CD14-positive monocyte (primary cell): Measurements from ENCODE around the gene RALA. TPM values are rescaled to one million over a fixed set of nuclear protein-coding genes. Genes with fewer than 3 reads are reported as not detected.
A peak's percentile ranks its signal among the peaks of the same experiment; 100 is the strongest.

Source experiments
- DNase-seq, 3 donors: peaks; one replicate each; pipeline ENCODE4 v3.0.0-alpha.2; 2011 to 2022
- H2AFZ ChIP-seq: 2 replicates; pipeline ENCODE4 v1.6.0; 2012; ENCODE audit warnings: mild to moderate bottlenecking, low read depth, low read length, inconsistent platforms; ENCODE audit not compliant: insufficient read depth, poor library complexity, severe bottlenecking
- H3K27ac ChIP-seq, 2 donors: 1 replicate in 1 of 2; 2 replicates in 1 of 2; pipeline ENCODE4 v1.5.1; 2012 to 2013; ENCODE audit warnings: low read length in 2 of 2, control low read depth in 1 of 2, inconsistent platforms in 1 of 2, low read depth in 1 of 2, mild to moderate bottlenecking in 1 of 2
- H3K27me3 ChIP-seq, 2 donors: one replicate each; pipeline versions ENCODE4 v1.6.0 to v1.6.1; 2011 to 2013; ENCODE audit warnings: low read length in 2 of 2; ENCODE audit not compliant: control insufficient read depth in 2 of 2, insufficient read depth in 2 of 2
- H3K36me3 ChIP-seq, 2 donors: replicated peaks in 1 of 2; 1 replicate in 1 of 2; 2 replicates in 1 of 2; pipeline versions ENCODE4 v1.5.1 to v1.6.1; 2012 to 2013; ENCODE audit warnings: low read length in 2 of 2, control low read depth in 1 of 2, inconsistent platforms in 1 of 2, mild to moderate bottlenecking in 1 of 2; ENCODE audit not compliant: insufficient read depth in 2 of 2, control insufficient read depth in 1 of 2
- H3K4me1 ChIP-seq, 2 donors: 1 replicate in 1 of 2; 2 replicates in 1 of 2; pipeline versions ENCODE4 v1.5.1 to v1.6.1; 2012 to 2013; ENCODE audit warnings: low read length in 2 of 2, control low read depth in 1 of 2, inconsistent platforms in 1 of 2, mild to moderate bottlenecking in 1 of 2, moderate library complexity in 1 of 2; ENCODE audit not compliant: insufficient read depth in 2 of 2, control insufficient read depth in 1 of 2
- H3K4me2 ChIP-seq: replicated peaks from 2 replicates; pipeline ENCODE3; 2012; ENCODE audit warnings: low read length, moderate library complexity, mild to moderate bottlenecking; ENCODE audit not compliant: poor library complexity, severe bottlenecking; ENCODE audit errors: extremely low read depth
- H3K4me3 ChIP-seq, 3 experiments: fragments of 200-600 bp in 1 of 3; sonication (generic) in 1 of 3; replicated peaks in 1 of 3; 1 replicate in 2 of 3; 2 replicates in 1 of 3; pipeline ENCODE4 v1.5.1; 2011 to 2013; ENCODE audit warnings: low read length in 3 of 3, mild to moderate bottlenecking in 3 of 3, control low read depth in 2 of 3, low read depth in 2 of 3, inconsistent platforms in 1 of 3, moderate library complexity in 1 of 3
- H3K79me2 ChIP-seq: 2 replicates; pipeline ENCODE4 v1.6.0; 2012; ENCODE audit warnings: mild to moderate bottlenecking, control low read depth, inconsistent platforms, low read length, moderate library complexity; ENCODE audit not compliant: insufficient read depth
- H3K9ac ChIP-seq: 2 replicates; pipeline ENCODE4 v1.6.0; 2017; ENCODE audit warnings: low read length, mild to moderate bottlenecking; ENCODE audit not compliant: insufficient read depth, poor library complexity, severe bottlenecking
- H3K9me3 ChIP-seq, 2 donors: replicated peaks in 1 of 2; 1 replicate in 1 of 2; 2 replicates in 1 of 2; pipeline versions ENCODE4 v1.5.1 to v1.6.1; 2012 to 2013; ENCODE audit warnings: low read length in 2 of 2, control low read depth in 1 of 2; ENCODE audit not compliant: control insufficient read depth in 1 of 2, insufficient read depth in 1 of 2
- H4K20me1 ChIP-seq: 2 replicates; pipeline ENCODE4 v1.6.0; 2012; ENCODE audit warnings: mild to moderate bottlenecking, low read length, control low read depth, moderate library complexity; ENCODE audit not compliant: insufficient read depth
- H3K27ac Mint-ChIP-seq, 7 donors: one replicate each; pipeline ENCODE4 v1.8.0; 2020; ENCODE audit warnings: mild to moderate bottlenecking in 7 of 7, mixed read lengths in 7 of 7, moderate library complexity in 6 of 7, inconsistent platforms in 2 of 7
- H3K27me3 Mint-ChIP-seq, 3 donors: one replicate each; pipeline ENCODE4 v1.8.0; 2021 to 2022; ENCODE audit warnings: low read depth in 3 of 3, mild to moderate bottlenecking in 3 of 3, mixed read lengths in 3 of 3, moderate library complexity in 3 of 3, inconsistent platforms in 1 of 3
- H3K36me3 Mint-ChIP-seq, 2 donors: one replicate each; pipeline ENCODE4 v1.8.0; 2020; ENCODE audit warnings: mixed read lengths in 2 of 2, inconsistent platforms in 1 of 2, mild to moderate bottlenecking in 1 of 2
- H3K4me1 Mint-ChIP-seq: one replicate; pipeline ENCODE4 v1.8.0; 2020; ENCODE audit warnings: mild to moderate bottlenecking, mixed read lengths
- H3K4me3 Mint-ChIP-seq, 2 donors: one replicate each; pipeline ENCODE4 v1.8.0; 2020; ENCODE audit warnings: mild to moderate bottlenecking in 2 of 2, mixed read lengths in 2 of 2, moderate library complexity in 1 of 2
- H3K9me3 Mint-ChIP-seq, 7 donors: one replicate each; pipeline ENCODE4 v1.8.0; 2020 to 2022; ENCODE audit warnings: mixed read lengths in 7 of 7, mild to moderate bottlenecking in 6 of 7, moderate library complexity in 6 of 7, inconsistent platforms in 2 of 7
- CTCF ChIP-seq: fragments of 200-600 bp; IDR thresholded peaks from one replicate; pipeline ENCODE4 v1.8.0; 2022; ENCODE audit warnings: antibody characterized with exemption, mild to moderate bottlenecking
- WGBS: methylation state at CpG from one replicate; pipeline ENCODE4 v1.1.5; 2013; ENCODE audit warnings: missing lambda C conversion rate; ENCODE audit not compliant: insufficient coverage; 5-methylcytosine and 5-hydroxymethylcytosine counted together
- intact Hi-C, 2 donors: fragments of 100-400 bp; cut with micrococcal nuclease; formaldehyde crosslinking; loops; one replicate each; pipeline versions ENCODE4 v1.15.0 to v1.15.1; 2023
- polyA plus RNA-seq, 3 donors: library from polyadenylated mRNA; depleted of rRNA in 1 of 3; unstranded in 2 of 3; stranded (reverse) in 1 of 3; fragments of 300-500 nt in 2 of 3; fragments of >200 nt in 1 of 3; fragmentation: Illumina TruSeq in 2 of 3; gene quantifications; 1 replicate in 2 of 3; 2 replicates in 1 of 3; pipeline ENCODE4 v1.2.3, GENCODE V29; 2012 to 2021

Gene RALA
- polyA plus RNA-seq, 3 donors = 5.9 to 32.0 (median 30.8) TPM

GRCh38 chr7:39700165-39700564, 76.8 kb downstream of the RALA start:
- no peak overlapping the region for H3K9ac ChIP-seq
- H3K4me1 ChIP-seq = peaks cover 26 to 32% of the 10 kb centered on the region in 2 donors
- H3K4me2 ChIP-seq = no peak overlapping the region
- Mint-ChIP-seq H3K27me3 (no peaks in the 10 kb centered on the region), H3K27ac (peak overlapping the region in 2 of 7 donors; percentile 30 to 62), H3K4me1 (peaks cover 26% of the 10 kb centered on the region), H3K36me3 (peaks cover 35 to 47% of the 10 kb centered on the region in 2 donors), H3K4me3 (no peak overlapping the region), H3K9me3 (no peaks in the 10 kb centered on the region)
- 60% methylated on average over 1 of the region's 2 CpGs for WGBS
- DNase-seq = no peak
- H3K9me3 ChIP-seq = no peaks in the 10 kb centered on the region
- no peak overlapping the region for H2AFZ ChIP-seq
- H3K27ac ChIP-seq = no peak overlapping the region
- H4K20me1 ChIP-seq = no peaks in the 10 kb centered on the region
- H3K79me2 ChIP-seq = no peaks in the 10 kb centered on the region
- intact Hi-C loops = no loop called here
- no peak for TF ChIP-seq CTCF
- peaks cover 9 to 27% of the 10 kb centered on the region in 2 donors for H3K36me3 ChIP-seq
- no peaks in the 10 kb centered on the region for H3K27me3 ChIP-seq
- no peak overlapping the region for H3K4me3 ChIP-seq

GRCh38 chr7:39700932-39701331, 77.6 kb downstream of the RALA start:
- peak; percentile 69 to 83 (median 76) for DNase-seq

More at GRCh38 chr7:39700932-39701331, 77.6 kb downstream of the RALA start:
- Mint-ChIP-seq H3K4me1 (peaks cover 26% of the 10 kb centered on the region), H3K4me3 (no peak overlapping the region), H3K36me3 (peaks cover 34 to 44% of the 10 kb centered on the region in 2 donors), H3K27me3 (no peaks in the 10 kb centered on the region), H3K27ac (peak overlapping the region in 6 of 7 donors; percentile 16 to 80 (median 46)), H3K9me3 (no peaks in the 10 kb centered on the region)
- no peak for TF ChIP-seq CTCF
- no peaks in the 10 kb centered on the region for H4K20me1 ChIP-seq
- peaks cover 12 to 26% of the 10 kb centered on the region in 2 donors for H3K36me3 ChIP-seq
- no peak overlapping the region for H3K4me3 ChIP-seq
- H3K4me1 ChIP-seq = peaks cover 26 to 32% of the 10 kb centered on the region in 2 donors
- no peaks in the 10 kb centered on the region for H3K9me3 ChIP-seq
- H3K9ac ChIP-seq = no peak overlapping the region
- H3K27ac ChIP-seq = peak overlapping the region in 1 of 2 donors; percentile 22
- intact Hi-C loops = no loop called here
- no peak overlapping the region for H2AFZ ChIP-seq
- WGBS = 0% methylated on average over 1 of the region's 8 CpGs
- no peaks in the 10 kb centered on the region for H3K79me2 ChIP-seq
- no peak overlapping the region for H3K4me2 ChIP-seq
- H3K27me3 ChIP-seq = no peaks in the 10 kb centered on the region
